Measurements from ENCODE around the gene AKTIP. TPM values are rescaled to one million over a fixed set of nuclear protein-coding genes. Genes with fewer than 3 reads are reported as not detected.

The AKTIP gene
- total RNA-seq, 1 donor from 2014 or later = 24.0 TPM

- Histone ChIP-seq H3K4me3 (no peak overlapping the region), H3K9ac (no peak overlapping the region), H2AFZ (replicated peaks) (no peak overlapping the region), H3K79me2 (ENCODE audit: low read depth) (no peaks in the 10 kb centered on the region), H3F3A (ENCODE audit: low read depth) (no peaks in the 10 kb centered on the region), H3K36me3 (peaks cover 8% of the 10 kb centered on the region), H3K27ac (no peak overlapping the region), H4K20me1 (ENCODE audit: low read depth) (peaks cover 5% of the 10 kb centered on the region), H3K27me3 (no peaks in the 10 kb centered on the region), H3K9me3 (ENCODE audit: low read depth) (no peaks in the 10 kb centered on the region), H3K4me1 (no peaks in the 10 kb centered on the region), H3K4me2 (no peak overlapping the region)
- Mint-ChIP-seq H3K4me1 (peaks cover 2% of the 10 kb centered on the region), H3K27me3 (ENCODE audit: insufficient read depth, low read depth) (peaks cover 2% of the 10 kb centered on the region), H3K9me3 (no peaks in the 10 kb centered on the region), H3K4me3 (no peak overlapping the region), H3K27ac (no peak overlapping the region), H3K36me3 (peaks cover 28% of the 10 kb centered on the region)
- TF ChIP-seq EZH2phosphoT487 (IDR thresholded peaks at IDR 0.05) = no peak
- no peak for TF ChIP-seq EZH2 (IDR thresholded peaks at IDR 0.05)
- TF ChIP-seq, protein P1, sequence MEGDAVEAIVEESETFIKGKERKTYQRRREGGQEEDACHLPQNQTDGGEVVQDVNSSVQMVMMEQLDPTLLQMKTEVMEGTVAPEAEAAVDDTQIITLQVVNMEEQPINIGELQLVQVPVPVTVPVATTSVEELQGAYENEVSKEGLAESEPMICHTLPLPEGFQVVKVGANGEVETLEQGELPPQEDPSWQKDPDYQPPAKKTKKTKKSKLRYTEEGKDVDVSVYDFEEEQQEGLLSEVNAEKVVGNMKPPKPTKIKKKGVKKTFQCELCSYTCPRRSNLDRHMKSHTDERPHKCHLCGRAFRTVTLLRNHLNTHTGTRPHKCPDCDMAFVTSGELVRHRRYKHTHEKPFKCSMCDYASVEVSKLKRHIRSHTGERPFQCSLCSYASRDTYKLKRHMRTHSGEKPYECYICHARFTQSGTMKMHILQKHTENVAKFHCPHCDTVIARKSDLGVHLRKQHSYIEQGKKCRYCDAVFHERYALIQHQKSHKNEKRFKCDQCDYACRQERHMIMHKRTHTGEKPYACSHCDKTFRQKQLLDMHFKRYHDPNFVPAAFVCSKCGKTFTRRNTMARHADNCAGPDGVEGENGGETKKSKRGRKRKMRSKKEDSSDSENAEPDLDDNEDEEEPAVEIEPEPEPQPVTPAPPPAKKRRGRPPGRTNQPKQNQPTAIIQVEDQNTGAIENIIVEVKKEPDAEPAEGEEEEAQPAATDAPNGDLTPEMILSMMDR (IDR thresholded peaks at IDR 0.05) = peak; percentile 22
- DNase-seq (ENCODE audit: low spot score) = no peak
Observed at GRCh38 chr16:53495325-53495724, 7.7 kb downstream of the AKTIP start.

GRCh38 chr16:53494636-53495035, 8.4 kb downstream of the AKTIP start:
- peaks cover 32% of the 10 kb centered on the region for H3K36me3 Mint-ChIP-seq
- DNase-seq (ENCODE audit: low spot score) = no peak
- no peaks in the 10 kb centered on the region for H3F3A ChIP-seq (ENCODE audit: low read depth)
- H3K27me3 ChIP-seq = no peaks in the 10 kb centered on the region
- no peaks in the 10 kb centered on the region for H3K9me3 ChIP-seq (ENCODE audit: low read depth)
- no peak overlapping the region for H3K4me3 Mint-ChIP-seq
- H3K79me2 ChIP-seq (ENCODE audit: low read depth) = no peaks in the 10 kb centered on the region
- no peaks in the 10 kb centered on the region for H3K4me1 ChIP-seq
- H3K4me2 ChIP-seq = no peak overlapping the region
- H3K4me1 Mint-ChIP-seq = no peaks in the 10 kb centered on the region
- H3K27me3 Mint-ChIP-seq (ENCODE audit: insufficient read depth, low read depth) = peaks cover 2% of the 10 kb centered on the region
- no peaks in the 10 kb centered on the region for H3K9me3 Mint-ChIP-seq
- TF ChIP-seq EZH2 (IDR thresholded peaks at IDR 0.05) (no peak), EZH2phosphoT487 (IDR thresholded peaks at IDR 0.05) (no peak)
- TF ChIP-seq, protein P1 (IDR thresholded peaks at IDR 0.05) = no peak
- H3K36me3 ChIP-seq = peaks cover 8% of the 10 kb centered on the region
- no peak overlapping the region for H3K9ac ChIP-seq
- H4K20me1 ChIP-seq (ENCODE audit: low read depth) = peaks cover 5% of the 10 kb centered on the region
- H3K27ac ChIP-seq = no peak overlapping the region
- H3K4me3 ChIP-seq = no peak overlapping the region
- no peak overlapping the region for H3K27ac Mint-ChIP-seq
- no peak overlapping the region for H2AFZ ChIP-seq (replicated peaks)

- no peak overlapping the region for H3K4me3 ChIP-seq
- no peak for DNase-seq (ENCODE audit: low spot score)
- Mint-ChIP-seq H3K27ac (no peak overlapping the region), H3K4me1 (no peaks in the 10 kb centered on the region), H3K4me3 (no peak overlapping the region), H3K9me3 (no peaks in the 10 kb centered on the region), H3K36me3 (peaks cover 37% of the 10 kb centered on the region), H3K27me3 (ENCODE audit: insufficient read depth, low read depth) (no peaks in the 10 kb centered on the region)
- H4K20me1 ChIP-seq (ENCODE audit: low read depth) = peaks cover 5% of the 10 kb centered on the region
- H3K27ac ChIP-seq = no peak overlapping the region
- no peaks in the 10 kb centered on the region for H3K4me1 ChIP-seq
- H2AFZ ChIP-seq (replicated peaks) = no peak overlapping the region
- peaks cover 14% of the 10 kb centered on the region for H3K36me3 ChIP-seq
- no peaks in the 10 kb centered on the region for H3K9me3 ChIP-seq (ENCODE audit: low read depth)
- H3K4me2 ChIP-seq = no peak overlapping the region
- no peaks in the 10 kb centered on the region for H3F3A ChIP-seq (ENCODE audit: low read depth)
- no peak overlapping the region for H3K9ac ChIP-seq
- TF ChIP-seq EZH2phosphoT487 (IDR thresholded peaks at IDR 0.05) (no peak), EZH2 (IDR thresholded peaks at IDR 0.05) (no peak)
- TF ChIP-seq, protein P1 (IDR thresholded peaks at IDR 0.05) = no peak
- H3K27me3 ChIP-seq = no peaks in the 10 kb centered on the region
- H3K79me2 ChIP-seq (ENCODE audit: low read depth) = no peaks in the 10 kb centered on the region
Observed at GRCh38 chr16:53492503-53492902, 10.5 kb downstream of the AKTIP start.

All from neural progenitor cell (in vitro differentiated cells).